Dendritic cell treated with granulocyte-macrophage colony-stimulating factor and Interleukin-4, amounts not matched to agents 40 ng/mL and 50 ng/mL, for 4 days (primary cell): ENCODE measurements around the gene ARPC4.
"Not testable (repeated sequence)": the region's sequence is repeated elsewhere in the genome, so short reads cannot be mapped to it uniquely, and the experiment has no call there.

Source experiments
- H3K27ac Mint-ChIP-seq: one replicate; pipeline ENCODE4 v1.8.0; 2022; ENCODE audit warnings: mild to moderate bottlenecking, mixed read lengths
- H3K27me3 Mint-ChIP-seq: one replicate; pipeline ENCODE4 v1.8.0; 2022; ENCODE audit warnings: mild to moderate bottlenecking, mixed read lengths
- H3K36me3 Mint-ChIP-seq: one replicate; pipeline ENCODE4 v1.8.0; 2022; ENCODE audit warnings: low read depth, mixed read lengths
- H3K4me1 Mint-ChIP-seq: one replicate; pipeline ENCODE4 v1.8.0; 2022; ENCODE audit warnings: low read depth, mixed read lengths
- H3K4me3 Mint-ChIP-seq: one replicate; pipeline ENCODE4 v1.8.0; 2022; ENCODE audit warnings: mild to moderate bottlenecking, moderate library complexity, mixed read lengths
- H3K9me3 Mint-ChIP-seq: one replicate; pipeline ENCODE4 v1.8.0; 2022; ENCODE audit warnings: mixed read lengths
- intact Hi-C: fragments of 100-400 bp; cut with micrococcal nuclease; formaldehyde crosslinking; loops from one replicate; pipeline ENCODE4 v1.15.0; 2022

The ARPC4 gene

GRCh38 chr3:9760779-9761505 is 31.9 kb upstream of the ARPC4 start:
- Mint-ChIP-seq H3K36me3 (peaks cover 100% of the 10 kb centered on the region), H3K27me3 (no peaks in the 10 kb centered on the region), H3K9me3 (no peaks in the 10 kb centered on the region), H3K27ac (no peak overlapping the region), H3K4me3 (no peak overlapping the region), H3K4me1 (peaks cover 21% of the 10 kb centered on the region)
- intact Hi-C loops: no loop called here

DNA sequence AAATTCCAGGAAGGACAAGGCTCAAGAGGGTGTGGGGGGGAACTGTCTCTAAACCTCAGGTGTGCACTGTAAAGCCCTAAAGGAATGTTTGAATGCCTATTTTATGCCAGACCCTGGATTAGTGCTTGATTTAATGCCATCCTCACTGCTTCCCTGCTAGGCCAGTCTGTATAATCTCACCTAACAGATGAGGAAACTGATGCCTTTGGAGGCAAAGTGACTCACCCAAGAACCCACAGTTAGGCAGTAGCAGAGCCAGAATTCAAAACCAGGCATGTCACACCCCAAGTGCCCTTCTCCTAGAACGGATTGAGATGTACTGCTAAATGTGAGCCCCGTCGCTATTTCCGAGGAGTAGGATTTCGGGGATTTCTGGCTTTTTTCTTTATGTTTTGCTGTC is 31.0 kb upstream of the ARPC4 start:
- Mint-ChIP-seq H3K27me3 (no peaks in the 10 kb centered on the region), H3K27ac (no peak overlapping the region), H3K4me3 (no peak overlapping the region), H3K36me3 (peaks cover 100% of the 10 kb centered on the region), H3K9me3 (no peaks in the 10 kb centered on the region), H3K4me1 (peaks cover 28% of the 10 kb centered on the region)
- intact Hi-C loops: no loop called here

GRCh38 chr3:9762871-9763270 is 30.0 kb upstream of the ARPC4 start:
- intact Hi-C loops: no loop called here
- H3K4me1 Mint-ChIP-seq: peaks cover 37% of the 10 kb centered on the region

DNA sequence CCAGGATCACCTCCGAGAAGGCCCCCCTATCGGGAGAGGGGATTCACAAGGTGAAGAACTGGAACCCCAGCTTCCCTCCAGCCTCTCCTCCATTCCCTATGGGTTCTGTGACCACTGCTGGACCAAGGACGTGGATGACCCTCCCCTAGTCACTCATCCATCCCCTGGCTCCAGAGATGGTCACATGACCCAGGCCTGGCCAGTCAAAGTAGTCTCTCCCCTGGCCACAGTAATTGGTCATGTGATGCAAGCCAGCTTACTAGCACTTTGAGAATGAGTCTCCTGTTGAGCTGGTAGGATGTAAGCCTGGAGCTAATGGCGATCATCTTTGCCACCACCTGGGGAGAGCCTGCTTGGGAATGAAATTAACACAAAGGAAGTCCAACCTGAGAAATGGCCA is 27.0 kb upstream of the ARPC4 start:
- peaks cover 85% of the 10 kb centered on the region for H3K36me3 Mint-ChIP-seq
- intact Hi-C loops: no loop called here
- H3K4me1 Mint-ChIP-seq: peaks cover 52% of the 10 kb centered on the region
- no peak overlapping the region for H3K4me3 Mint-ChIP-seq
- peaks cover 6% of the 10 kb centered on the region for H3K27me3 Mint-ChIP-seq
- no peak overlapping the region for H3K27ac Mint-ChIP-seq
- H3K9me3 Mint-ChIP-seq: no peaks in the 10 kb centered on the region

More at GRCh38 chr3:9762871-9763270, 30.0 kb upstream of the ARPC4 start:
- no peaks in the 10 kb centered on the region for H3K27me3 Mint-ChIP-seq
- H3K4me3 Mint-ChIP-seq: no peak overlapping the region
- H3K27ac Mint-ChIP-seq: no peak overlapping the region
- no peaks in the 10 kb centered on the region for H3K9me3 Mint-ChIP-seq
- peaks cover 95% of the 10 kb centered on the region for H3K36me3 Mint-ChIP-seq

DNA sequence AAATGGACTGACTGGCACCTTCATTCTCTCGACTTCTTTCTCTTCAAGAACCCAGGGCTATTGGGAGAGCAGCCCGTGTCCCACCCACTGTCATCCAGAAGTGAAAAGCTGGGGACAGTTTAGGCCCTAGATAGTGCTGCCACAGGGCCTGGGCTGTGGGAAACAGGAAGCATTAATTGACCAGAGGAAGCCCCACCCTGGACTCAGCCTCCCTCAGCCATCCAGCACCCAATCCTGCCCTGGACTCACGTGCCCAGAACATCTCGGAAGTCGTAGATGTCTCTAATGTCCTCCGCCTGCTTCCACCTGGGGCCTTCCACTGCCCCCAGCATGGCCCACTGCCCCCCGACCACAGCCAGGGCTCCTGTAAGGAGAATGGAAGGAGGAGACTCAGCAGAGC is 25.5 kb upstream of the ARPC4 start:
- Mint-ChIP-seq H3K4me1 (peaks cover 60% of the 10 kb centered on the region), H3K27me3 (peaks cover 7% of the 10 kb centered on the region), H3K27ac (peak overlapping the region; percentile 63), H3K9me3 (no peaks in the 10 kb centered on the region), H3K4me3 (peak overlapping the region; percentile 83), H3K36me3 (peaks cover 69% of the 10 kb centered on the region)
- intact Hi-C loops: no loop called here

- no peaks in the 10 kb centered on the region for H3K9me3 Mint-ChIP-seq
- H3K27me3 Mint-ChIP-seq: peaks cover 10% of the 10 kb centered on the region
- peaks cover 61% of the 10 kb centered on the region for H3K36me3 Mint-ChIP-seq
- H3K27ac Mint-ChIP-seq: peak overlapping the region; percentile 63
- intact Hi-C loops: no loop called here
- H3K4me3 Mint-ChIP-seq: peak overlapping the region; percentile 83
- H3K4me1 Mint-ChIP-seq: peaks cover 64% of the 10 kb centered on the region
Observed at GRCh38 chr3:9768141-9768775, 24.6 kb upstream of the ARPC4 start.

- no peaks in the 10 kb centered on the region for H3K9me3 Mint-ChIP-seq
- H3K4me3 Mint-ChIP-seq: peak overlapping the region; percentile 83
- intact Hi-C loops: no loop called here
- peak overlapping the region; percentile 73 for H3K27ac Mint-ChIP-seq
- peaks cover 10% of the 10 kb centered on the region for H3K27me3 Mint-ChIP-seq
- peaks cover 68% of the 10 kb centered on the region for H3K4me1 Mint-ChIP-seq
- peaks cover 53% of the 10 kb centered on the region for H3K36me3 Mint-ChIP-seq
Observed at GRCh38 chr3:9769012-9769411, 23.9 kb upstream of the ARPC4 start.

DNA sequence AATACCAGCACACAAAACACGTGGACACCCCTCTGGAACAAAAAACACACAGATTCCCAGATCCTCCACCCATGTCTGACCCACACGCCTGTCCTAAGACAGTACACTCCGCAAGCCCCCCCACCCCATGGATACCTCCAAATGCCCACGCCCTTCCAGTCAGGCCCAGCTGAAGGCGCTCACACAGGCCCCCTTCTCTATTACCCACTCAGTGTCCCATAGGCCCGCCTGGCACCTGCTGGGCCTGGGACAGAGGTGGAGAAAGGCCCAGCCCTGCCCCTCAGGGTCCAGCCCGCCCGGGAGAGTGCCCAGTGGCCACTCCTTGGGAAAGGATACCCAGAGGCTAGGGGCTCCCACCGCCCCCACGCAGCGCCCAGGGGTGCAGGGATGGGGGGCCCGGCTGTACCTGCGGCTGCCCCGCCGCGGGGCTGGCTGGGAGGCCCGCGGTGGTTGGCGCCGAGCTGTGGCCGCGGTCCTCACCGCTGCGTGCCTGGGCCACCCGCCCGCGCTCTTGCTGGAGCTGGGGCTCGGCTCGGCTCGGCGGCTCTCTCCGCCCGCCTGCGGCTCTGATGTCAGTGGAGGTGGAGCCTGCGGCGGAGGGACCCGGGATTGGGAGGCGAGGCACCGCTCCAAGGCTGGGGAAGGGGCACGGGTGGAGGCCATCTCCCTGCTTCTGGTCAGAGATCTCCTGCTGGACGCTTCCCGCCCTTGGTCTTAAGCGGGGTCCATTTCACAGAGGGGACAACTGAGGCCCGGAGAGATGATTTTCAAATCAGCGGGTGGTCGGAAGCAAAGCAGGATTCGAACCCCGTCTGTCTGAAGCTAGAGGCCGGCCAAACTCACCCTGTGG is 23.2 kb upstream of the ARPC4 start, which contains the start of gene CAMK1:
TSS of gene CAMK1 (minus strand) at position 522 of the 850 bp plus-strand sequence. CDS start 2,198 bp downstream, outside the sequence.
- Mint-ChIP-seq H3K4me1 (peaks cover 69% of the 10 kb centered on the region), H3K27ac (peak within 1 kb of the TSS; percentile 73), H3K27me3 (peaks cover 10% of the 10 kb centered on the region), H3K36me3 (peaks cover 47% of the 10 kb centered on the region), H3K4me3 (peak within 1 kb of the TSS; percentile 83), H3K9me3 (no peaks in the 10 kb centered on the region)
- intact Hi-C loops: no loop called here

GRCh38 chr3:9770276-9770812 is 22.5 kb upstream of the ARPC4 start:
- Mint-ChIP-seq H3K36me3 (peaks cover 40% of the 10 kb centered on the region), H3K4me3 (peak overlapping the region; percentile 83), H3K9me3 (no peaks in the 10 kb centered on the region), H3K4me1 (peaks cover 69% of the 10 kb centered on the region), H3K27me3 (peaks cover 10% of the 10 kb centered on the region), H3K27ac (peak overlapping the region; percentile 73)
- intact Hi-C loops: no loop called here

- H3K9me3 Mint-ChIP-seq, intact Hi-C loops: not testable (repeated sequence)
- peak overlapping the region; percentile 83 for H3K4me3 Mint-ChIP-seq
- H3K27me3 Mint-ChIP-seq: peaks cover 10% of the 10 kb centered on the region
- peaks cover 33% of the 10 kb centered on the region for H3K36me3 Mint-ChIP-seq
- H3K4me1 Mint-ChIP-seq: peaks cover 67% of the 10 kb centered on the region
- peak overlapping the region; percentile 73 for H3K27ac Mint-ChIP-seq
Observed at GRCh38 chr3:9771007-9771406, 21.9 kb upstream of the ARPC4 start.

DNA sequence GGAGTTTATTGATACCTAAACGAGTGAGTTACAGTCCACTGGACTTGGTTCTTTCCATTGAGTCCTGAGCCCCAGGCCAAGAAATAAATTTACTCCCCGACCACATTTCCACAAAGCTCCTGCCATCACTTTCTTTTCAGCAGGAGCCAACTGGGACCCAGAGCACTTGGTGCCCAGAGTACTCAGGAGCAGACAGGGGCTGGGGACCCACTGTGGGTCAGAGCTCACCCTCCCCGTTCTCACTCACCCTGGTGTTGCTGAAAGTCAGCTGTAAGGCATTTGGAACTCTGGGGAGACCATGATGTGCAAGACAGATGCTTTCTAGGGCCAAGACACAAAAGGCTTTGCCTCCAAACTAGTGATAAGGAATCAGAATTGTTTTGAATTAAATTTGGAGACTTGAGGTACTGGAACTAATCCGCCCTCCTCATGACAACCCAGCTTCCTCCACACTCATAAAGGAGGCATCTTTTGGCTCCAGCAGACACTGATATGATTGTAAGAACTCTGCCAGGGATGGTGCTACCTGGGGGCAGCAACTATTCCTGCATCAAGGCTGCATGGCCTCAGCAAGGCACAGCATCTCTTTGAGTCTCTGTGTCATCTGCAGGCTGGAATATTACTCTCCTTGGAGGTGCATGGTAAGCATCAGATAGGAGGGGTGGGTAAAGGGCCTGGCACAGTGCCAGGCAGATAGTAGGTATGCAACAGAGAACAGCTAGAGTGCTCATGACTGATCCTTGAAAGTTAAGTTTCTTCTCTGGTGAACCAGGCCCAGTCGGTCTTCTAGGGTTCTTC is 15.8 kb upstream of the ARPC4 start:
- H3K4me3 Mint-ChIP-seq: no peak overlapping the region
- peaks cover 5% of the 10 kb centered on the region for H3K27me3 Mint-ChIP-seq
- peaks cover 17% of the 10 kb centered on the region for H3K36me3 Mint-ChIP-seq
- H3K4me1 Mint-ChIP-seq: peaks cover 75% of the 10 kb centered on the region
- H3K27ac Mint-ChIP-seq: peak overlapping the region; percentile 99
- intact Hi-C loops: no loop called here
- H3K9me3 Mint-ChIP-seq: no peaks in the 10 kb centered on the region

DNA sequence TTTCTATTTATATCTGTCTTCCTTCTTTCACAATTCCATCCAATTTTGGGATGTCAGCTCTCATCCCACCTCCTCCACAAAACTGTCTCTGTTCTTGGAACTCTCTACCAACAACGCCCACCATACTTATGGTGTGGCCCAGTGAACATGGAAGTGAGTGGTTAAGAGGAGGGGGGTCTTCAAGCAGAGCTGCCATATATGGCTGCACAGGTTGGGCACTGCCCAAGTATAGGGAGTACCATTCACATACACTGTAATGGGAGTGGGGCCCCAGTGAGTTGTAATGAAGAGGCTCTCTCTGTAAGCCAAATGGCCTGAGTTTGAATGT is 15.2 kb upstream of the ARPC4 start:
- Mint-ChIP-seq H3K4me3 (no peak overlapping the region), H3K36me3 (peaks cover 22% of the 10 kb centered on the region), H3K27me3 (peaks cover 1% of the 10 kb centered on the region), H3K4me1 (peaks cover 75% of the 10 kb centered on the region), H3K27ac (peak overlapping the region; percentile 99), H3K9me3 (no peaks in the 10 kb centered on the region)
- intact Hi-C loops: no loop called here
